ENCODE measurements around the gene PECR.
"Not testable (repeated sequence)": the region's sequence is repeated elsewhere in the genome, so short reads cannot be mapped to it uniquely, and the experiment has no call there.

PECR gene

GRCh38 chr2:215998636-215999035 lies 83.0 kb downstream of the PECR start:
- no peak for DNase-seq
- Mint-ChIP-seq H3K27me3 (ENCODE audit: low read depth, poor library complexity) (no peaks in the 10 kb centered on the region), H3K36me3 (ENCODE audit: low read depth) (peaks cover 29% of the 10 kb centered on the region), H3K9me3 (peaks cover 7% of the 10 kb centered on the region), H3K4me3 (no peak overlapping the region), H3K27ac (no peak overlapping the region), H3K4me1 (peaks cover 24% of the 10 kb centered on the region)
- TF ChIP-seq, protein P1, sequence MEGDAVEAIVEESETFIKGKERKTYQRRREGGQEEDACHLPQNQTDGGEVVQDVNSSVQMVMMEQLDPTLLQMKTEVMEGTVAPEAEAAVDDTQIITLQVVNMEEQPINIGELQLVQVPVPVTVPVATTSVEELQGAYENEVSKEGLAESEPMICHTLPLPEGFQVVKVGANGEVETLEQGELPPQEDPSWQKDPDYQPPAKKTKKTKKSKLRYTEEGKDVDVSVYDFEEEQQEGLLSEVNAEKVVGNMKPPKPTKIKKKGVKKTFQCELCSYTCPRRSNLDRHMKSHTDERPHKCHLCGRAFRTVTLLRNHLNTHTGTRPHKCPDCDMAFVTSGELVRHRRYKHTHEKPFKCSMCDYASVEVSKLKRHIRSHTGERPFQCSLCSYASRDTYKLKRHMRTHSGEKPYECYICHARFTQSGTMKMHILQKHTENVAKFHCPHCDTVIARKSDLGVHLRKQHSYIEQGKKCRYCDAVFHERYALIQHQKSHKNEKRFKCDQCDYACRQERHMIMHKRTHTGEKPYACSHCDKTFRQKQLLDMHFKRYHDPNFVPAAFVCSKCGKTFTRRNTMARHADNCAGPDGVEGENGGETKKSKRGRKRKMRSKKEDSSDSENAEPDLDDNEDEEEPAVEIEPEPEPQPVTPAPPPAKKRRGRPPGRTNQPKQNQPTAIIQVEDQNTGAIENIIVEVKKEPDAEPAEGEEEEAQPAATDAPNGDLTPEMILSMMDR (IDR thresholded peaks at IDR 0.05), result no peak

DNA sequence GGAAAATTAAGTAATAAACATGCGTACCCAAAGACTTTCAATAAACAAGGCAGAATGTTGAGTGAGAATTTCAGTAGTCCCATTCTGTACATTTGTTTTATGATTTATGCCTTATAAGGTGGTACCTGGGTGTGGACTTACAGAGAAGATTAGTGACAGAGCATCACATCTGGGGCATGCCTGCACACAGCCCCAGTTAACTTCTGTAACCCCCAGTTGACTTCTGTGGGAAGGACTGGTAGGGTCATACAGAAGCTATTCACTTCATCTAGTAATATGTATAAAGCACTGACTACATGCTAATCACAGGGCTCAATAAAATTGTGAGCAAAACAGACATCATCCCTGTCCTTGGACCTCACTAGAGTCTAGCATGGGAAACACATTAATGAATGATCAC lies 84.4 kb downstream of the PECR start:
- no peaks in the 10 kb centered on the region for H3K27me3 Mint-ChIP-seq (ENCODE audit: low read depth, poor library complexity)
- no peak for DNase-seq
- H3K4me3 Mint-ChIP-seq, result no peak overlapping the region
- H3K27ac Mint-ChIP-seq, result no peak overlapping the region
- H3K9me3 Mint-ChIP-seq, result peaks cover 21% of the 10 kb centered on the region
- H3K36me3 Mint-ChIP-seq (ENCODE audit: low read depth), result peaks cover 43% of the 10 kb centered on the region
- TF ChIP-seq, protein P1 (IDR thresholded peaks at IDR 0.05), result no peak
- peaks cover 24% of the 10 kb centered on the region for H3K4me1 Mint-ChIP-seq

GRCh38 chr2:215994911-215995310 lies 86.7 kb downstream of the PECR start:
- TF ChIP-seq, protein P1 (IDR thresholded peaks at IDR 0.05), result no peak
- DNase-seq, result peak; percentile 27
- Mint-ChIP-seq H3K36me3 (ENCODE audit: low read depth) (peaks cover 66% of the 10 kb centered on the region), H3K27ac (peak overlapping the region; percentile 86), H3K4me3 (no peak overlapping the region), H3K27me3 (ENCODE audit: low read depth, poor library complexity) (no peaks in the 10 kb centered on the region), H3K4me1 (peaks cover 24% of the 10 kb centered on the region), H3K9me3 (peaks cover 44% of the 10 kb centered on the region)

DNA sequence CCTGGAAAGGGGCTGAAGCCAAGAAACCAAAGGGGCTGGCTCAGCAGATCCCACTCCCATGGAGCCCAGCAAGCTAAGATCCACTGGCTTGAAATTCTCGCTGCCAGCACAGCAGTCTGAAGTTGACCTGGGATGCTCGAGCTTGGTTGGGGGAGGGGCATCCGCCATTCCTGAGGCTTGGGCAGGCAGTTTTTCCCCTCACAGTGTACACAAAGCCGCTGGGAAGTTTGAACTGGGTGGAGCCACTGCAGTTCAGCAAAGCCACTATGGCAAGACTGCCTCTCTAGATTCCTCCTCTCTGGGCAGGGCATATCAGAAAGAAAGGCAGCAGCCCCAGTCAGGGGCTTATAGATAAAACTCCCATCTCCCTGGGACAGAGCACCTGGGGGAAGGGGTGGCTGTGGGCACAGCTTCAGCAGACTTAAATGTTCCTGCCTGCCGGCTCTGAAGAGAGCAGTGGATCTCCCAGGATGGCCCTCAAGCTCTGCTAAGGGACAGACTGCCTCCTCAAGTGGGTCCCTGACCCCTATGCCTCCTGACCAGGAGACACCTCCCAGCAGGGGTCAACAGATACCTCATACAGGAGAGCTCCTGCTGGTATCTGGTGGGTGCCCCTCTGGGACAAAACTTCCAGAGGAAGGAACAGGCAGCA lies 92.9 kb downstream of the PECR start:
- not testable (repeated sequence) for H3K4me1 Mint-ChIP-seq; H3K27me3 Mint-ChIP-seq (ENCODE audit: low read depth, poor library complexity); H3K4me3 Mint-ChIP-seq; DNase-seq; H3K27ac Mint-ChIP-seq
- Mint-ChIP-seq H3K9me3 (peaks cover 87% of the 10 kb centered on the region), H3K36me3 (ENCODE audit: low read depth) (peaks cover 96% of the 10 kb centered on the region)
